ENCODE data around the gene TRAPPC2B.

- no peak for TF ChIP-seq CTCF (conservative IDR thresholded peaks at IDR 0.05 in 1 of 2, IDR thresholded peaks at IDR 0.05 in 1 of 2; ENCODE audit: low read depth in 1 of 2, low read length in 2 of 2)
- no peak for TF ChIP-seq EZH2 (IDR thresholded peaks at IDR 0.05; ENCODE audit: low read length, missing control alignments)
Observed at GRCh38 chr19:57398868-57399267, 35.5 kb downstream of the TRAPPC2B start.

Data from fibroblast of lung (primary cell).